ENCODE results near the gene OLA1. TPM values are rescaled to one million over a fixed set of nuclear protein-coding genes. Genes with fewer than 3 reads are reported as not detected.

OLA1 gene
- total and polyA plus RNA-seq, 2 of the 13 experiments (the other 11 are each of a cell fraction or from before 2014, with no cell fraction given), result 153 to 241 TPM

DNA sequence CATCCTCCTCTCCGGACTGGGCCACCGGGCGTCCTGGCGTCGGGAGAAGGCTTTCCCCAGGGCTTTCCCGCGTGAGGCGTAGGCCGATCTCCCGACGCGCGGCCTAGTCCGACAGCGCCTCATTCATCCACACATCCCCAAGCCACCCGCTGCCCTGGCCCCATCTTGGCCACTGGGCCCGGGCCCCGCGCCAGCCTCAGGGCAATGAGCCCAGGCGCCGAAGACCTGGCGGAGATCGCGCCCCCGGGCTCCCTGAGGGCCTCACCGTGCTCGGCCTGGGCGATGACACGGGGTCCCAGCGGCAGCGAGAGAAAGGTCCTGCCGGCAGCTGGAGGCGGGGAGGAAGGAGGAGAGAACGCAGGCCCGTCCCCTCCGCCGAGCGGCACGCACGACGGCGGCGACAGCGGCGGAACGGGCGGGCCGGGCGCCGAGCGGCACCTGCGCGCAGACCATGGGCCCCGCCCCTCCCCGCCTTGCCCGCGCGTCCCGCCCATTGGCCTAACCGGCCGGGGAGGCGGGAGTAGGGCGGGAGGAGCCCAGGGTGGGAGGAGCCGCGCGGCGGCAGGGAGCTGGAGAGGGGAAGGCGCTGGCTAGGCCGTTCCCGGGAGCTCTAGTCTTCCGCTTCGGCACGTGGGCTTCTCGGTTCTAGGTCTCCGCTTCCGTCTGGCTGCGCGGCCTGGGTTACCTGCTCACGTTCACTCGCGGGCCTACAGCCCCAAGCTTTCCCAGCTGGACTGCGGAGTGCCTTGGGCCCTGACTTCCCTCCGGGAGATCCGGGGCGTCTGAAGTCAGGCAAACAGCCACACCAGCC, at the start of gene OLA1 (continued):
- TF ChIP-seq RAD21 (CRISPR knock-in tag; IDR thresholded peaks at IDR 0.05), result peak; percentile 8; the same call in 1 of the 2 replicates
- TF ChIP-seq KAT2B (IDR thresholded peaks at IDR 0.05; ENCODE audit: borderline replicate concordance, low read depth, low read length), result no peak
- peak; percentile 68; the same call in 1 of the 2 replicates for TF ChIP-seq NCOA1 (CRISPR knock-in tag; IDR thresholded peaks at IDR 0.05)
- no peak for TF ChIP-seq ZNF207 (IDR thresholded peaks at IDR 0.05; ENCODE audit: borderline replicate concordance)
- TF ChIP-seq CBFB (CRISPR knock-in tag; IDR thresholded peaks at IDR 0.05), result 0 out of 2 replicates have a peak, but pooled peaks have one; percentile 25
- no peak for TF ChIP-seq EZH2 (conservative IDR thresholded peaks at IDR 0.05; ENCODE audit: low read depth, low read length)
- peak; percentile 74; the same call in 1 of the 2 replicates for TF ChIP-seq ZNF83 (CRISPR knock-in tag; IDR thresholded peaks at IDR 0.05; ENCODE audit: borderline replicate concordance)
- TF ChIP-seq ZZZ3 (CRISPR knock-in tag; IDR thresholded peaks at IDR 0.05; ENCODE audit: borderline replicate concordance), result no peak
- no peak; the same call in 1 of the 2 replicates for TF ChIP-seq ZNF367 (CRISPR knock-in tag; IDR thresholded peaks at IDR 0.05; ENCODE audit: borderline replicate concordance)
- TF ChIP-seq IRF2 (CRISPR knock-in tag; IDR thresholded peaks at IDR 0.05), result 0 out of 2 replicates have a peak, but pooled peaks have one; percentile 22
- TF ChIP-seq, protein P1, sequence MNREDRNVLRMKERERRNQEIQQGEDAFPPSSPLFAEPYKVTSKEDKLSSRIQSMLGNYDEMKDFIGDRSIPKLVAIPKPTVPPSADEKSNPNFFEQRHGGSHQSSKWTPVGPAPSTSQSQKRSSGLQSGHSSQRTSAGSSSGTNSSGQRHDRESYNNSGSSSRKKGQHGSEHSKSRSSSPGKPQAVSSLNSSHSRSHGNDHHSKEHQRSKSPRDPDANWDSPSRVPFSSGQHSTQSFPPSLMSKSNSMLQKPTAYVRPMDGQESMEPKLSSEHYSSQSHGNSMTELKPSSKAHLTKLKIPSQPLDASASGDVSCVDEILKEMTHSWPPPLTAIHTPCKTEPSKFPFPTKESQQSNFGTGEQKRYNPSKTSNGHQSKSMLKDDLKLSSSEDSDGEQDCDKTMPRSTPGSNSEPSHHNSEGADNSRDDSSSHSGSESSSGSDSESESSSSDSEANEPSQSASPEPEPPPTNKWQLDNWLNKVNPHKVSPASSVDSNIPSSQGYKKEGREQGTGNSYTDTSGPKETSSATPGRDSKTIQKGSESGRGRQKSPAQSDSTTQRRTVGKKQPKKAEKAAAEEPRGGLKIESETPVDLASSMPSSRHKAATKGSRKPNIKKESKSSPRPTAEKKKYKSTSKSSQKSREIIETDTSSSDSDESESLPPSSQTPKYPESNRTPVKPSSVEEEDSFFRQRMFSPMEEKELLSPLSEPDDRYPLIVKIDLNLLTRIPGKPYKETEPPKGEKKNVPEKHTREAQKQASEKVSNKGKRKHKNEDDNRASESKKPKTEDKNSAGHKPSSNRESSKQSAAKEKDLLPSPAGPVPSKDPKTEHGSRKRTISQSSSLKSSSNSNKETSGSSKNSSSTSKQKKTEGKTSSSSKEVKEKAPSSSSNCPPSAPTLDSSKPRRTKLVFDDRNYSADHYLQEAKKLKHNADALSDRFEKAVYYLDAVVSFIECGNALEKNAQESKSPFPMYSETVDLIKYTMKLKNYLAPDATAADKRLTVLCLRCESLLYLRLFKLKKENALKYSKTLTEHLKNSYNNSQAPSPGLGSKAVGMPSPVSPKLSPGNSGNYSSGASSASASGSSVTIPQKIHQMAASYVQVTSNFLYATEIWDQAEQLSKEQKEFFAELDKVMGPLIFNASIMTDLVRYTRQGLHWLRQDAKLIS (CRISPR knock-in tag; IDR thresholded peaks at IDR 0.05), result no peak
- TF ChIP-seq, protein P2, sequence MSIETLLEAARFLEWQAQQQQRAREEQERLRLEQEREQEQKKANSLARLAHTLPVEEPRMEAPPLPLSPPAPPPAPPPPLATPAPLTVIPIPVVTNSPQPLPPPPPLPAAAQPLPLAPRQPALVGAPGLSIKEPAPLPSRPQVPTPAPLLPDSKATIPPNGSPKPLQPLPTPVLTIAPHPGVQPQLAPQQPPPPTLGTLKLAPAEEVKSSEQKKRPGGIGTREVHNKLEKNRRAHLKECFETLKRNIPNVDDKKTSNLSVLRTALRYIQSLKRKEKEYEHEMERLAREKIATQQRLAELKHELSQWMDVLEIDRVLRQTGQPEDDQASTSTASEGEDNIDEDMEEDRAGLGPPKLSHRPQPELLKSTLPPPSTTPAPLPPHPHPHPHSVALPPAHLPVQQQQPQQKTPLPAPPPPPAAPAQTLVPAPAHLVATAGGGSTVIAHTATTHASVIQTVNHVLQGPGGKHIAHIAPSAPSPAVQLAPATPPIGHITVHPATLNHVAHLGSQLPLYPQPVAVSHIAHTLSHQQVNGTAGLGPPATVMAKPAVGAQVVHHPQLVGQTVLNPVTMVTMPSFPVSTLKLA (IDR thresholded peaks at IDR 0.05), result peak; percentile 34; the same call in 1 of the 2 replicates
- TF ChIP-seq RBM39 (IDR thresholded peaks at IDR 0.05; ENCODE audit: low read depth, low read length, poor library complexity, severe bottlenecking), result peak; percentile 87
- TF ChIP-seq RFX1 (IDR thresholded peaks at IDR 0.05), result no peak
- peak; percentile 86 for TF ChIP-seq DNMT1 (CRISPR knock-in tag; IDR thresholded peaks at IDR 0.05)
- TF ChIP-seq ATF1 (CRISPR knock-in tag; IDR thresholded peaks at IDR 0.05), result no peak
- TF ChIP-seq KLF11 (CRISPR knock-in tag; IDR thresholded peaks at IDR 0.05), result no peak
- TF ChIP-seq RFX5 (IDR thresholded peaks at IDR 0.05; ENCODE audit: low read depth, low read length), result 0 out of 2 replicates have a peak, but pooled peaks have one; percentile 3
- peak; percentile 91 for TF ChIP-seq SP2 (CRISPR knock-in tag; IDR thresholded peaks at IDR 0.05)
- no peak for TF ChIP-seq SIN3B (IDR thresholded peaks at IDR 0.05; ENCODE audit: low read length)
- TF ChIP-seq MEIS2 (CRISPR knock-in tag; IDR thresholded peaks at IDR 0.05), result no peak; the same call in 1 of the 2 replicates
- TF ChIP-seq, protein P3, sequence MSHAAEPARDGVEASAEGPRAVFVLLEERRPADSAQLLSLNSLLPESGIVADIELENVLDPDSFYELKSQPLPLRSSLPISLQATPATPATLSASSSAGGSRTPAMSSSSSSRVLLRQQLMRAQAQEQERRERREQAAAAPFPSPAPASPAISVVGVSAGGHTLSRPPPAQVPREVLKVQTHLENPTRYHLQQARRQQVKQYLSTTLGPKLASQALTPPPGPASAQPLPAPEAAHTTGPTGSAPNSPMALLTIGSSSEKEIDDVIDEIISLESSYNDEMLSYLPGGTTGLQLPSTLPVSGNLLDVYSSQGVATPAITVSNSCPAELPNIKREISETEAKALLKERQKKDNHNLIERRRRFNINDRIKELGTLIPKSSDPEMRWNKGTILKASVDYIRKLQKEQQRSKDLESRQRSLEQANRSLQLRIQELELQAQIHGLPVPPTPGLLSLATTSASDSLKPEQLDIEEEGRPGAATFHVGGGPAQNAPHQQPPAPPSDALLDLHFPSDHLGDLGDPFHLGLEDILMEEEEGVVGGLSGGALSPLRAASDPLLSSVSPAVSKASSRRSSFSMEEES (CRISPR knock-in tag; IDR thresholded peaks at IDR 0.05), result peak; percentile 77
- TF ChIP-seq ZMYM4 (CRISPR knock-in tag; IDR thresholded peaks at IDR 0.05), result peak; percentile 91
- TF ChIP-seq ZNF225 (CRISPR knock-in tag; IDR thresholded peaks at IDR 0.05), result peak; percentile 57; the same call in 1 of the 2 replicates
- TF ChIP-seq ZNF296 (CRISPR knock-in tag; conservative IDR thresholded peaks at IDR 0.05), result peak; percentile 96

All from HepG2 (cell line).